ENCODE data around the gene ZSCAN12.
A peak's percentile ranks its signal among the peaks of the same experiment; 100 is the strongest.

ZSCAN12 gene

DNA sequence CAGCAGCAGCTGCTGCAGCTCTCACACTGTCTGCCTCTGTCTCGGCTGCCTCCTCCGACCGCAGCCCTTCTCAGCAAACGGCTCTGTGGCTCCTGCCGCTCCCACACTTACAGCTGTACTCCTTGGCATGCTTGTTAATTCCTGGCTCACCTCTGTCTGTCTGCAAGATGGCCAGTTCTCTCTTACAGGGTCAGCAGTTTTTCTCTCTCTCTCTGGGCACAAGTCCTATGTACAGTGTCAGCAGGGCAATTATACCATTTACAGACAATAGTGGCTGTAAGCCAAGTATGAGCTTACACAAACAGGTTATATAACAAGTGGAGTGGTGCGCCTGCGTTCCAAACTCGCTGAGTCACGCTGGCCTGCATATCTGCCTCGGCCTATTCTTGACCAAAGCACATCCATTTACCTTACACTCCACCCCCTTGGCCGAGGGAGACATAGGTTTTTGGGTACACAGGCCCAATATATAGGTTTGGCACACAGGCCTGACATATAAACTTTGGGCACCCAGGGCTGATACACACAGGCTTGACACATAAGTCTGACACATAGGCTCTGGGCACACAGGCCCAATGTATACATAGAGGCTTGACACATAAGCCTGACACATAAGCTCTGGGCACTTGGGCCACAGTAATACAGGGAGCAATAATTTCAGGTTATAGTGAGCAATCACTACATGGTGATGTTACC lies 45.4 kb downstream of the ZSCAN12 start:
- DNase-seq (ENCODE audit: low read depth) = no peak

DNA sequence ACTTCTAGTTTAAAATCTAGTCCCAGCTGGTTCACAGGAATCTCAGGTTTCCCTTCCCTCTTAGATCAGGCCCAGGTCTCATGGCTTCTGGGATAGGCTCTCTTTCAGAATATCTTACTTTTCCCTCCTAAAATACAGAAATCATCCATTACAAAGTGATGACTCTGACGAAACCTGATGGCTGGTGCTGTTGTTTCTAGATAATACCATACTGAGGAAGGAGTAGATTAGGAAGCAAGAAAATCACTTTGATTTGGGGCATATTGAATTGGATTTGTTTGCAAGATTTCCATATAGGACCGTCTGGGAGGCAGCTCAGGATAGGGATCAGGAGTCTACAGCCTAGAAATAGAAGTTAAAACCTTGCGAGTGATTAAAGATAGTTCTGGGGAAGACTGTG lies 46.2 kb downstream of the ZSCAN12 start:
- no peak for DNase-seq (ENCODE audit: low read depth)

DNA sequence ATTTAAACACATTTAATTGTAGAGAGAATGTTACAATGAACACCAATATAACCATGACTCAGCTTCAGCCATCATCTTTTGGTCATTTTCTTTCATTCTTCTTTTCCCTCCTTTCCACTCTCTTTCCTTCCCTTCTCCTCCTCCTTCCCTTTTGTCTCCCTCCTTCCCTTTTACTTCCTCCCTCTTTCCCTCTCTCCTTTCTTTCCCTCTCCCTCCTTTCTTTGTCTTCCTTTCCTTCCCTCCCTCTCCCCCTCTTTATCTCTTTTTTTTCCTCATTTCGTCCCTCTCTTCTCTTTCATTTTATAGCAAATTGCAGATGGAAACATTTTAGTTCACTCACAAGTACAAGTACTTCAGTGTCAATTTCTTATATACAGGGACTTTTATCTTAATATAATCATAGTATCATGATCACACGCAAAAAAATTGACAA lies 48.0 kb downstream of the ZSCAN12 start:
- no peak for DNase-seq (ENCODE audit: low read depth)

DNA sequence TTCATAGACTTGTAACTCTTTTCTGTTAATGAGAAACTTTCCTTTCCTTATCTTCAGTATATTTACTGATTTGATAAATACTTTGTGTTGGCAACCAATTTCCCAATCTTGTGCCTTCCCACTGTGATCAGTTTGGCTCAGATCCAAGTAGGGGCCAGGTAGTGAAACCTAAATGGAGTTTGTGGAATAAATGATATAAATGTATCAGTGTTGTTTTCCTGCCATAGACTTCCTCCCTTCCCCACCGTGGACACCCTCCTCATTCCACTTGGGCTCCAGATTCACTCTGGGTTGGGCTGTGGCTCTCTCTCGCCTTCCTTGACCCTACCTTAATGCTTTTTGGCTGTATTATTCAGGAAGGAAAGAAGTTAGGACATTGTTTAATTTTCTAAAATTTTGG lies 48.5 kb downstream of the ZSCAN12 start:
- DNase-seq (ENCODE audit: low read depth) = no peak

DNA sequence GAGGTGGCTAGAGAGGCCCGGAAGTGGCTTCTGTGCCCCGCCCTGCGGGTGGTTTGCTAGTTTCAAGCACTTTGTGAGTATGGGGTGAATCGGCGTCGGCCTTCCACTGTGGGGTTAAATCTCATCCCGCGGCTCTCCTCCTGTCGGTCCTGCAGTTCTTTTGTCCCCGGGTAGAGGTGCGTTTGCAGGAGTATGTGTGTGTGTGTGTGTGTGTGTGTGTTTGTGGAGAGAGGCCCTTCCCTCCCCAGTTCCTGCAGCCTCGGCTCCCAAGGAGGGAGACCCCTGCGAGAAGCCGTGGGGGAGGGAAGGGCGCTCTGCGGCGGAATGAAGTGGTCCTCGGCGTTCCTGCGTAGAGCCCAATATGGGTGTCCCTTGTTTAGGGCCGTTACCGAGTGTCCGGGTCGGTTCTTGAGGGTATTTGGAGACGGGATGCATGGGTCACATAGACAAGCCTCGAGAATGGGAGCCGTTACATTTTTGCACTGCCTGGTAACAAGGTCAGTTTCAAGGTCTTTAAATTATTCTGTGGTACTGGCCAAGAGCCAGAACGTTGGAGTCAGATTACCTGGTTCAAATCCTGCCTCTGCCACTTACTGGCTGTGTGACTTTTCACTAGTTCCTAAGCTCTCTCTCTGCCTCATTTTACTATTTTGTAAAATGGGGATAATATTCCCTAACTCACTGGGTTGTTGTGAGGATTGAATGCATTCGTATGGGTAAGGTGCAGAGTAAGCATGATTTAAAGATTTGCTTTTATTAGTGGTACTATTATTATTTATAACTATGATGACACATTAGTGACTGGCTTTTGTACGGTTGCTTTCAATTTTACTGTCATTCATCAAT lies 49.4 kb downstream of the ZSCAN12 start, which contains the start of gene ZKSCAN3:
ZKSCAN3 (plus strand) TSS at position 56 of the 846 bp plus-strand sequence. CDS start 9,640 bp downstream, outside the sequence.
- DNase-seq (ENCODE audit: low read depth) = peak; percentile 63

DNA sequence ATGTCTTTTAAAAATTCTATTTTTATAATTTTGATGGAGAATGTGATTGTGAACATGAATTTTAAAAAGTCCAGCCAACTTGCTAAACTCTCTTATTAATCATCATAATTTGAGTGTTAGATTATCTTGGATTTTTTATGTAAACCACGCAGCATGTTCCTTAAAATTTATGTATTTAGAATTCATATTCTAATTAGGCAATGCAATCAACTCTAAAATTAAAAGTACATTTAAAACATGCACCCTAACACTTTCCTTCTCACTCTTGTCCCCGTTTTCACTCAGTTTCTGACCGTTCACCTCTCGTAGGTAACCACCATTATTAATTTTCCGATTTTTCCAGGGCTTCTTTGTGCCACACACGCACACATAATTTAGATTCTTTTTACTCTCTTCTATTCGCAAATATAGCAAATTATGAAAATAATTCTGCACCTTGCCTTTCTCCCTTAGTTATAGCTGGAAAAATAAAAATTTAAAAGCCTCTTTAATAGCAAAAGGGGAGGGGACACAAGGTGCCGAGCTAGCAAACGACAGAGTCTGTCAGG lies 50.1 kb downstream of the ZSCAN12 start:
- DNase-seq (ENCODE audit: low read depth) = no peak

DNA sequence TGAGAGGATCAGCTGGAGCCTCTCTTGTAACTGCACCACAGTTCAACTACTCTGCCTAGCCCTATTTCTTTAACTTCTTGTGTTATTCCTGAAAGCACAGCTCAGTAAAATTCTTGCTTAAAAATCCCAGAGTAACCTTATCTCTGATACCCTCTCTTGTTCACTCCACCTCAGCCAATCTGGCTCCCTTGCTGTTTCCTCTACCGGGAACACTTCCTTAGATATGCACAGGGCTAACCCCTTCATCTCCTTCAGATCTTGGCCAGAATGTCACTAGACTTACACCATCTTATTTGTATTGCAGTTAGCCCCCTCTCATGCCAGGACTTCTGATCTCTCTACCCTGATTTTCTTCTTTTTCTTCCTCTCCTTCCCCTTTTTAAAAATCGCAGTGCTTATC lies 52.4 kb downstream of the ZSCAN12 start:
- DNase-seq (ENCODE audit: low read depth) = no peak

DNA sequence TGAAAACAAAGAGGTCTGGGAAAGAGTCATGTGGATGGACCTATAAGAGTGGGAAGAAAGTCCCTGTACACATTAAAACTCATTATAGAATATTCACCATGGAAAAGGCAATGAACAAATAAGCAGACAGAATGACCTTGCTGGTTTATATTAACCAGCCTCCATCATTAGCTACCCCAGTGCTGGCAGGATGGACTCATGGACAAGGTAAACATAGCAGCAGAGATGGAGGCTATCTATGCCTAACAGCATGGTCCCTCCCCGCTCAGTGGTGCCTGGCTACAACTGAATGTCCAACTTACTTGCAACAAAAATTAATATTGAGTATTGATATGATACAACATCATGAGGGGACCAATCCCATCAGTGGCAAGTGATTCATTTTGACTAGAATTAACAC lies 54.3 kb downstream of the ZSCAN12 start:
- no peak for DNase-seq (ENCODE audit: low read depth)

DNA sequence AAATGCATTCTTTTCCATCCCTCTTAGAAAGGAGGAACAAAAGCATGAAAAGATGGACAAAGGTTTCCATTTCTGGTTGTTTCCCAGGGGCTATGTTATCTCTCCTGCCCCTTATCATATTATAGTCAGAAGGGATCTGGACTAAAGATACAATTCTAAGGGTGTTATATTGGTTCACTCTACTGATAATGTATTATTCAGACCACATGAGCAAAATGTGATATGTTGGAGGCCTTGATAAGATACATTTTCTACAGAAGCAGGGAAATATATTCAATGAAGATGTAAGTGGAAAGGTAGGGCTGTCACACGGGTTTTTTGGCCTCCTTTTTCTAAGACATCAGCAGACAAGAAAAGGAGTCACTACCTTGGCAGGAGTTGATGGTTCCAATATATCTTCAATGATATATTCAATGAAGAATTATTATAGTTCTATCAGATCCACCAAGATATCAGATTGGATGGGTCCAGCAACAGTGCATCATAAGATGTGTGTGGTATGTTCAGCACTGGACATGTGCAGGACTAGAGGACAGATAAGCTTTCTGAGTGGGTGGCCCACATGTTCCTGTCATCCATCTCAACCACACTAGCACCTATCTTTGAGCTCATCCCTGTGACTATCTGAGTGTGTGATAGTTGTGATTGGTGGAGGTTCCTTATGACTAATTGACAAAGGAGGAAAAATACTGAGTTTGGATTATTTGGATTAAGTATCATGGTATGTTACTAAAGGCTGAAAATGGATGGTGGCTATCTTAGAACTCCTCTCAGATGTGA lies 55.5 kb downstream of the ZSCAN12 start:
- no peak for DNase-seq (ENCODE audit: low read depth)

DNA sequence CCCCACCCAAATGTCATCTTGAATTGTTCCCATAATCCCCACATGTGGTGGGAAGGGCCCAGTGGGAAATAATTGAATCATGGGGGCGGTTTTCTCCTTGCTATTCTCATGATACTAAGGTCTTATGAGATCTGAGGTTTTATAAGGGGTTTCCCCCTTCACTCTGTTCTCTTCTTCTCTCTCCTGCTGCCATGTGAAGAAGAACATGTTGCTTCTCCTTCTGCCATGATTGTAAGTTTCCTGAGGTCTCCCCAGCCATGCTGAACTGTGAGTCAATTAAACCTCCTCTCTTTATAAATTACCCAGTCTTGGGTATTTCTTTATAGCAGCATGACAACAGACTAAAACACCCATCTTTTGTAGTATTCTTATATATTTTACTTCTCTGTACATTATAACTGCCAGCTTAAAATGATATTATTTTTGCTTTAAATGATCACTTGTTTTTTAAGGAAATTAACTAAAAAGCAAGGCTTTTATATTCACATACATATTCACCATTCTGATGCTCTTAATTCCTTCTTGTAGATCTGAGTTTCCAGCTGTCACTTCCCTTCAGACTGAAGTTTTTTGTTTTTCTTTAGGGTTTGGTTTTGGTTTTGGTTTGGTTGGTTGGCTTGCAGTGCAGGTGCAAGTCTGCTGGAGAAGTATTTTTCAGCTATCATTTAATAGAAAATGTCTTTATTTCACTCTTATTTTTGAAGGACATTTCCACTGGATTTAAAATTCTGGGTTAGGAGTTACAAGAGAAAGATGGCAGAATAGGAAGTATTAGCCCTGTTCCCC lies 59.0 kb downstream of the ZSCAN12 start:
- no peak for DNase-seq (ENCODE audit: low read depth)

DNA sequence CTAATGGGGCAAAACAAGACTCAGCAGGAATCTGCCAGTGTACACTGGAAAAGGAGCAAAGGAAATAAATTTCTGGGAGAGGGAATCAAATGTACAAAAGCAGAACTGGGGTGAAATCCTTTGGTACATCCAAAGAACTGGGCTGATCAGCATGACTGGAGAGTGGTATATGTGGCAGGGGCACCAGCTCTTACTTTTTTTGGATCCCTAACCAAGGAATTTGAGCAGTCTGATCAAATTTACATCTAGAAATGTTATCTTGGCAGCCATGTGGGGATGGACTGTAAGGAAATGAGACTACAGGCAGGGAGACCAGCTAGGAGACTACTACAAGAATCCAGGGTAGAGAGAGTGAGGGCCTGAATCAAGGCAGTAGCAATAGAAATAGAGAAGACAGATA lies 62.4 kb downstream of the ZSCAN12 start:
- DNase-seq (ENCODE audit: low read depth) = no peak

DNA sequence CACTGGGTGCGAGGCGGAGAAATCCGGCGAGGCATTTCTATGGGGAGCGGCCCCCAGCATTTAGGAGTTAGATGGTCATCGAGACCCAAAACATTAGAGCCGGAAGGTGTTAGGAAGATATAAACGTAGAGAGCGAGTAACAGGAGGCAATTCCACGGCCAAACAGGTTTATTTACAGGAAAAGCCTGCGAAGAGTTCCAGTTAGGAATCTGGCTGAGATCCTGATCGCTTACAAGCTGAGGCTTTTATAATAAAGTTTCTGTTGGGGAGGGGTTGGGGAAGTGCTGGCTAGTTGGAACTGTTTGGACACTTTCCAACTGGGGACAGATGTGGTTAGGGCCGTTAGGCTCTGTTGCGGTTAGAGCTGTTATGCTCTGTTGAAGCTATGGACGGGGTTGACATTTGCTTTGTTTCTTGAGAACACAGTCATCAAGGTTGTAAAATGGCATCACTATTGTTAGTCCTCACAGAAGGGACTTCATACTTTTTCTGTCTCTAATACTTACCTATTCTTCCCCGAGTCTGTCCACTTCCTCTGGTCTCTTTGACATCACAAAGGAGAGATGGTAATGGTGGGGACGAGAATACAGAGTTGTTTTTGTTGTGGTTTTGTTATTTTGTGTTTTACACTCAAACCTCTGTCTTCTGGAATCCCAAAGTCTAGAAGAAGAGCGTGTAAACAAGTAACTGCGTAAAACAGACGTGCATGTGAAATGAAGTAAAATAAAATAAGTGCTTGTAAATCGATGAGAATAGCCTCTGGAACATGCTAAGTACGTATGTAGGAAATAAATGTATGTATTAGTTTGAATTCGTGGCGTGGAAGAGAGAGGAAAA lies 63.0 kb downstream of the ZSCAN12 start:
- no peak for DNase-seq (ENCODE audit: low read depth)

DNA sequence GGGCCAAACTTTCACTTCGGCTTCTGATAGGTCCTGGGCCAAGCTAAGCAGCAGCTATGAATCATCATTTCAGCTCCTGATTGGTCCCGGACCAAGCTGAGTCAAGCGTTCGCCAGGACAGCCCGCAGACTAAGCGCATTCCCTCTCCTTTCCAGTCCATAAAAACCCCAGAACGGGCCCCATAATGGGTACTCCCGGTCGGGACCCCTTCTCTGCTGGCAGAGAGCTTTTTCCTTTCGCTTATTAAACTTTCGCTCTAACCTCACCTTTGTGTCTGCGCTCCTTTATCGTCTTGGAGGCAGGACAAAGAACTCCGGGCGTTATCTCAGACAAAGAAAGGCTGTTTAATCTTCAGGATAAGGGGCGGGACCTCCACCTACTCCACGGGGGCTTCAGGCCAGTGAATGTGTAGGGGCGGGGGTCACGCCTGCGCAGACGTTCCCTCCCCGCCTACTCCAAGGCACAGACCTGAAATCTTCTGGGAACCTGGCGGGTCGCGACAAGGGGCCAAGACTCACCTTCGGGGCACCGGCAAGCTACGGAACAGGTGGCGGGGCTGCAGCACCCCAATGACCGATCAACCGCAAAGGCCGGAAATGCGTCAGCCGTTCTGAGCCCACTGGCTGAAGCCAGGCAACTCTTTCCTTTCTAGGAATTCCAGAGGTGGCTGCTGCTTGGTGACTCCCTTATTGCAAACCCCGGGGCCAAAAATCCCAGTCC lies 63.8 kb downstream of the ZSCAN12 start, which contains the start of gene ZSCAN31:
ZSCAN31 (minus strand) TSS at position 585 of the 720 bp plus-strand sequence. CDS start 6,465 bp downstream, outside the sequence.
- DNase-seq (ENCODE audit: low read depth) = peak; percentile 36

DNA sequence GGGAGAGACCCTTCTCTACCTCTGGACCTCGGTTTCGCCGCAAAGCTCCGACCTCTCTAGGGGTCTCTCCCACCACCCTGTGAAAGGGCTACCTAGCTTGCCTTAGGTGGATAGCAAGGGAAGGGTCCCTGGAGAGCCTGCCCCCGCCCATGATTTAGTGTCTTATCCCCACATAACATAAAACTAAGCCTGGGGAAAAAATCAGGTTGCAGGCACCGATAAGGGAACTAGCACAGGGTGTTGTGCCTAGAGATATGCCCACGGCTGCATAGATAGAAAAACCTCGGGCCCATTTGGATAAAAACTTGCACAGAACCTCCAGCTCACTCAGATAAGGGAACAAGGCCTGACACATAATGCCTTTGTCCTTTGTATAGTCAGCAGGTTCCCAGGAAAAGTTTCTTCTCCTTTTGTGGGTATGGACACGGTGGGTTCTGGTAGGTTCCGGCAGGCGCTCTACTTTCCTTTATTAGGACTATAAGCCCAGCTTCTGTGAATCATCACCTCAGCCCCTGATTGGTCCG lies 64.4 kb downstream of the ZSCAN12 start:
- DNase-seq (ENCODE audit: low read depth) = no peak

DNA sequence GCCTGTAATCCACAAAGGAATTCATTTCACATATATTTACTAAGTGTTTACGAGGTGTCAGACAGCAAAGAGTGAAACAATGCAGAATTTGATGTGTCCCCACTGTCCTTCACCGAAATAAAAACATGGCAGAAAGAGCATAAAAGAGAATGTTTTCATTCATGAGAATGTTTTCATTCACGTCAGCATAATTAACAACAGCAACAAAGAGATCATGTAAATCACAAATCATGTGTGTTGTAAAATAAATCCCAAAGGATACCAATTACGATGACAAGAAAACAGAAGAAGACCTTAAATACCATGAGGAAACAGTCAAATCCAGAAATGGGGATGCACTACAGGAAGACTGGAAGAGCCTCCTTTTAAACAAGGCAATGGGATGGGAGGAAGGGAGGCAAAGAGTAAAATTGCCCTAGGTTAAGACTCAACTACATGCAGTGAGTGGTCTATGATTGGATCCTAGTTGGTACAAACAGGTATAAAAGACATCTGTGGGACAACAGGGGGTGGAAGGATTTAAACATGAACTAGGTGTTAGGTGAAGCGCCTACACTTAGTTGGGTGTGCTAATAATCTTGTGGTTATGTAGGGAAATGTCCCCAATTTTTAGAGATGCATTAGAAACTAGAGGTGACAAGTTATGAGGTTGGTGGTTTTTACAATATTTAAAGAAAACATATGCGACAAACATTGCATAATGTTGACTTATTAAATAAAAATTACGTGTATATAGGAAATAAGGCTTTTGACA lies 65.1 kb downstream of the ZSCAN12 start:
- no peak for DNase-seq (ENCODE audit: low read depth)

DNA sequence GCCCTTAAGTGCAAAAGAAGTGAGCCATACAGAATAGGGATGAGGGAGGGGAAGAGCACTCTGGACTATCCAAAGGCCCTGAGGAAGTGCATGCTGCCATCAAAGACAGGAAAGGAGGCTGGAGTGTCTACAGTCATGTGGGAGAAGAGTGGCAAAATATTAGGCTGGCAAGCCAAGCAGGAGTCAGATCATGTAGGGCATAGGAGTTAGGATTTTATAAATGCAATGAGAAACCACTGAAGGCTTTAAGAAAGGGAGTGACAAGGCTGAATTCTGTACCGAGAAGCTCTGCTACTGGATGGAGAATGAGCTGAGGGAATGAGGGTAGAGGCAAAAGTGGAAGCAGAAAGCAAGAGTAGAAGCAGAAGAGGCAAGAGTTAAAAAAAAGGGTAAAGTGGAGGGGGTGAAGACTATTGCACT lies 65.9 kb downstream of the ZSCAN12 start:
- DNase-seq (ENCODE audit: low read depth) = no peak

DNA sequence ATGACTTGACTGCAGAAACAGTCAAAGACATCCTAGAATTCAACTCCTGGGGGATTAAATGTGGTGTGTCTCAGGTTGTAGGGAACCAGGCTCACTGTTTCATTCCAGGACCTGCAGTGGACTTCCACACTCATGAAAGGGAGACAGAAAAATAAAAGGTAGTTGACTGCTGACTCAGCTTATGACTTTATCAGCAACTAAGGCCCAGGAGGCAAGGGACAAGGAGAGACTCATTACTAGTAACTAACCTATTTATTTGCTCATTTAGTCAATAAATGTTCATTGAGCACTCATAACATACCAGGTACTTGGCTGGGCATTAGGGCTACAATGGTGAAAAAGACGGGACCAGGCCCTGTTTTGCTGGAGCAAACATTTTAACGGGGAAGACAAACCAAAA lies 66.5 kb downstream of the ZSCAN12 start:
- no peak for DNase-seq (ENCODE audit: low read depth)

DNA sequence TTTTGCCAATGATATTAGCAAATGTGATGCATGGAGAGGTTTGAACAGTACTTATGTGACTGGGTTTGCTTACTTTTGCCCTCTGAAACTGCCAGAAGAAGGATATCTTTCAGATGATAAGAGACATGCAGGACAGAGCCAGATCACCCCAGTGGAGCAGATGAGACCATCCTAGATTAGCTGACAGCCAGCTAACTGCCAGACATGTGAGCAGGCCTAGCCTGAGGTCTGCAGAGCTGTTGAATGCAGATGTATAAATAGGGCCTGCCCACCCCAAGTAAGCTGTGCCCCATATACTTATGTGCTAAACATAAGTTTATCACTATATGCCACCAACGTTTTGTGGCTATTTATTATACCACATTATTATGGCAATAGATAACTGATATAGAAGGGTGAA lies 69.5 kb downstream of the ZSCAN12 start:
- no peak for DNase-seq (ENCODE audit: low read depth)

Data from stimulated activated CD8-positive, alpha-beta memory T cell treated with anti-CD3 and anti-CD28 coated beads, Interleukin-15, amount 100 ng/mL, for 24 hours (primary cell).